WTC11 (cell line): ENCODE measurements around the gene PHC1. TPM values are rescaled to one million over a fixed set of nuclear protein-coding genes. Genes with fewer than 3 reads are reported as not detected.

Experiments used
- ATAC-seq: fragments of 200-7000 bp; cut with Tn5 transposase; 2 replicates; pipeline ENCODE4 v1.10.0; 2021; ENCODE audit warnings: mild to moderate bottlenecking, moderate library complexity
- CTCF ChIA-PET: fragments of 300-600 bp; sonication (Branson Sonifier 250); formaldehyde crosslinking; loops from one replicate; lab custom pipeline; 2021; ENCODE audit warnings: antibody characterized with exemption; lab: Charles Lee
- POLR2A ChIA-PET: fragments of 350-600 bp; sonication (Branson Sonifier 250); formaldehyde crosslinking; loops from one replicate; lab custom pipeline; 2021; ENCODE audit warnings: antibody characterized with exemption; lab: Charles Lee
- DNase-seq: peaks from one replicate; pipeline ENCODE4 v3.0.0; 2021; ENCODE audit warnings: low spot score
- H3K27ac Mint-ChIP-seq: 2 replicates; pipeline ENCODE4 v1.8.0; 2021; ENCODE audit warnings: mixed read lengths
- H3K27me3 Mint-ChIP-seq: 2 replicates; pipeline ENCODE4 v1.8.0; 2021; ENCODE audit warnings: low read depth, mild to moderate bottlenecking, moderate library complexity, mixed read lengths
- H3K36me3 Mint-ChIP-seq: 2 replicates; pipeline ENCODE4 v1.8.0; 2021; ENCODE audit warnings: mixed read lengths
- H3K4me1 Mint-ChIP-seq: 2 replicates; pipeline ENCODE4 v1.8.0; 2022; ENCODE audit warnings: mixed read lengths
- H3K4me3 Mint-ChIP-seq: 2 replicates; pipeline ENCODE4 v1.8.0; 2021; ENCODE audit warnings: mild to moderate bottlenecking, moderate library complexity, mixed read lengths
- H3K9me3 Mint-ChIP-seq: 2 replicates; pipeline ENCODE4 v1.8.0; 2021; ENCODE audit warnings: mixed read lengths
- CREM ChIP-seq: sonication (generic); formaldehyde crosslinking; IDR thresholded peaks from 2 replicates; pipeline ENCODE4 v1.8.1; 2022; ENCODE audit warnings: mild to moderate bottlenecking, missing genetic modification reagents, moderate library complexity
- NR1H2 ChIP-seq: sonication (generic); formaldehyde crosslinking; IDR thresholded peaks from 2 replicates; pipeline ENCODE4 v1.9.0; 2021; ENCODE audit warnings: mild to moderate bottlenecking, moderate library complexity, missing genetic modification reagents
- NR3C1 ChIP-seq: sonication (generic); formaldehyde crosslinking; conservative IDR thresholded peaks from 2 replicates; pipeline ENCODE4 v1.8.1; 2023; ENCODE audit warnings: low read depth, mild to moderate bottlenecking, missing genetic modification reagents
- OVOL2 ChIP-seq: fragments of 250-450 bp; sonication (Bioruptor Pico); IDR thresholded peaks from 2 replicates; pipeline ENCODE4 v1.9.0; 2021; ENCODE audit warnings: mild to moderate bottlenecking, borderline replicate concordance
- PRRX2 ChIP-seq: fragments of 250-450 bp; sonication (Bioruptor Pico); IDR thresholded peaks from 2 replicates; pipeline ENCODE4 v1.8.0; 2021; ENCODE audit warnings: mild to moderate bottlenecking
- RORB ChIP-seq: fragments of 250-450 bp; sonication (Bioruptor Pico); IDR thresholded peaks from 2 replicates; pipeline ENCODE4 v1.9.0; 2021; ENCODE audit warnings: mild to moderate bottlenecking
- ZNF263 ChIP-seq: sonication (generic); formaldehyde crosslinking; IDR thresholded peaks from 2 replicates; pipeline ENCODE4 v1.8.1; 2022; ENCODE audit warnings: low read depth, mild to moderate bottlenecking, moderate library complexity, missing genetic modification reagents
- total RNA-seq: library from RNA; stranded (reverse); gene quantifications from 3 replicates; pipeline ENCODE4 v1.2.3, GENCODE V29; 2021
- TF ChIP-seq, protein P1 (sequence below): sonication (generic); formaldehyde crosslinking; IDR thresholded peaks from 2 replicates; pipeline ENCODE4 v1.8.0; 2022; ENCODE audit warnings: mild to moderate bottlenecking, missing genetic modification reagents
- TF ChIP-seq, protein P2 (sequence below): sonication (generic); formaldehyde crosslinking; IDR thresholded peaks from 2 replicates; pipeline ENCODE4 v1.8.0; 2023; ENCODE audit warnings: mild to moderate bottlenecking, missing genetic modification reagents
- TF ChIP-seq, protein P3 (sequence below): sonication (generic); formaldehyde crosslinking; IDR thresholded peaks from 2 replicates; pipeline ENCODE4 v1.8.1; 2023; ENCODE audit warnings: mild to moderate bottlenecking, missing genetic modification reagents
- TF ChIP-seq, protein P4 (sequence below): sonication (generic); formaldehyde crosslinking; IDR thresholded peaks from 2 replicates; pipeline ENCODE4 v1.8.1; 2023; ENCODE audit warnings: mild to moderate bottlenecking, missing genetic modification reagents
- TF ChIP-seq, protein P5 (sequence below): fragments of 250-450 bp; sonication (Bioruptor Pico); IDR thresholded peaks from 2 replicates; pipeline ENCODE4 v1.9.0; 2021; ENCODE audit warnings: mild to moderate bottlenecking, borderline replicate concordance
- TF ChIP-seq, protein P6 (sequence below): sonication (generic); formaldehyde crosslinking; IDR thresholded peaks from 2 replicates; pipeline ENCODE4 v1.8.1; 2022; ENCODE audit warnings: low read depth, mild to moderate bottlenecking, moderate library complexity, missing genetic modification reagents, borderline replicate concordance
- TF ChIP-seq, protein P7 (sequence below): sonication (generic); formaldehyde crosslinking; conservative IDR thresholded peaks from 2 replicates; pipeline ENCODE4 v1.8.1; 2023; ENCODE audit warnings: mild to moderate bottlenecking, low read depth, missing genetic modification reagents, moderate library complexity
- TF ChIP-seq, protein P8 (sequence below): sonication (generic); formaldehyde crosslinking; IDR thresholded peaks from 2 replicates; pipeline ENCODE4 v1.8.1; 2022; ENCODE audit warnings: mild to moderate bottlenecking, missing genetic modification reagents, moderate library complexity, borderline replicate concordance
- TF ChIP-seq, protein P9 (sequence below): sonication (generic); formaldehyde crosslinking; IDR thresholded peaks from 2 replicates; pipeline ENCODE4 v1.8.0; 2022; ENCODE audit warnings: mild to moderate bottlenecking, missing genetic modification reagents

PHC1 gene
- total RNA-seq, 1 experiment from 2014 or later: 733 TPM

DNA sequence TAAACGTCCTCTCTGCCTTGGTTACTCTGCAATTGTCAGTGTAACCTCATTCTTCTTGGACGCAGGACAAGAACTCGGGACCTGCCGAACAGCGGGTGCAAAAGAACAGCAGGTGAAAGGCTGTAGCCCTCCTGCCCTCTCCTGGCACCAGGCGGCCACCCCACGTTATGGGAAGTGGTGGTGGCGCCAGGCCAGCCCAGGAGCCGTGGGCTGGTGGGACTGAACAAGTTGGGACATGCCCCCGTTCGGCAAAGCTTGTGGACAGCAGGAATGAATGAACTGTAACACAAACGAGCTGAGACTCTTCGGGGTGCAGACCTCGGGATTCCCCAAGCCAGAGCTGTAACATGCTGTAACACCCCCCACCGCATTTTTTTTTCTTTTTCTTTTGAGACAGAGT is 41.8 kb downstream of the PHC1 start (continued):
- TF ChIP-seq, protein P1, sequence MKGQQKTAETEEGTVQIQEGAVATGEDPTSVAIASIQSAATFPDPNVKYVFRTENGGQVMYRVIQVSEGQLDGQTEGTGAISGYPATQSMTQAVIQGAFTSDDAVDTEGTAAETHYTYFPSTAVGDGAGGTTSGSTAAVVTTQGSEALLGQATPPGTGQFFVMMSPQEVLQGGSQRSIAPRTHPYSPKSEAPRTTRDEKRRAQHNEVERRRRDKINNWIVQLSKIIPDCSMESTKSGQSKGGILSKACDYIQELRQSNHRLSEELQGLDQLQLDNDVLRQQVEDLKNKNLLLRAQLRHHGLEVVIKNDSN (CRISPR knock-in tag): no peak
- TF ChIP-seq NR3C1 (no peak), NR1H2 (CRISPR knock-in tag) (no peak), PRRX2 (no peak), OVOL2 (CRISPR knock-in tag) (no peak), ZNF263 (CRISPR knock-in tag) (no peak), RORB (CRISPR knock-in tag) (no peak)
- TF ChIP-seq, protein P2, sequence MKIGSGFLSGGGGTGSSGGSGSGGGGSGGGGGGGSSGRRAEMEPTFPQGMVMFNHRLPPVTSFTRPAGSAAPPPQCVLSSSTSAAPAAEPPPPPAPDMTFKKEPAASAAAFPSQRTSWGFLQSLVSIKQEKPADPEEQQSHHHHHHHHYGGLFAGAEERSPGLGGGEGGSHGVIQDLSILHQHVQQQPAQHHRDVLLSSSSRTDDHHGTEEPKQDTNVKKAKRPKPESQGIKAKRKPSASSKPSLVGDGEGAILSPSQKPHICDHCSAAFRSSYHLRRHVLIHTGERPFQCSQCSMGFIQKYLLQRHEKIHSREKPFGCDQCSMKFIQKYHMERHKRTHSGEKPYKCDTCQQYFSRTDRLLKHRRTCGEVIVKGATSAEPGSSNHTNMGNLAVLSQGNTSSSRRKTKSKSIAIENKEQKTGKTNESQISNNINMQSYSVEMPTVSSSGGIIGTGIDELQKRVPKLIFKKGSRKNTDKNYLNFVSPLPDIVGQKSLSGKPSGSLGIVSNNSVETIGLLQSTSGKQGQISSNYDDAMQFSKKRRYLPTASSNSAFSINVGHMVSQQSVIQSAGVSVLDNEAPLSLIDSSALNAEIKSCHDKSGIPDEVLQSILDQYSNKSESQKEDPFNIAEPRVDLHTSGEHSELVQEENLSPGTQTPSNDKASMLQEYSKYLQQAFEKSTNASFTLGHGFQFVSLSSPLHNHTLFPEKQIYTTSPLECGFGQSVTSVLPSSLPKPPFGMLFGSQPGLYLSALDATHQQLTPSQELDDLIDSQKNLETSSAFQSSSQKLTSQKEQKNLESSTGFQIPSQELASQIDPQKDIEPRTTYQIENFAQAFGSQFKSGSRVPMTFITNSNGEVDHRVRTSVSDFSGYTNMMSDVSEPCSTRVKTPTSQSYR (CRISPR knock-in tag): no peak
- TF ChIP-seq, protein P3, sequence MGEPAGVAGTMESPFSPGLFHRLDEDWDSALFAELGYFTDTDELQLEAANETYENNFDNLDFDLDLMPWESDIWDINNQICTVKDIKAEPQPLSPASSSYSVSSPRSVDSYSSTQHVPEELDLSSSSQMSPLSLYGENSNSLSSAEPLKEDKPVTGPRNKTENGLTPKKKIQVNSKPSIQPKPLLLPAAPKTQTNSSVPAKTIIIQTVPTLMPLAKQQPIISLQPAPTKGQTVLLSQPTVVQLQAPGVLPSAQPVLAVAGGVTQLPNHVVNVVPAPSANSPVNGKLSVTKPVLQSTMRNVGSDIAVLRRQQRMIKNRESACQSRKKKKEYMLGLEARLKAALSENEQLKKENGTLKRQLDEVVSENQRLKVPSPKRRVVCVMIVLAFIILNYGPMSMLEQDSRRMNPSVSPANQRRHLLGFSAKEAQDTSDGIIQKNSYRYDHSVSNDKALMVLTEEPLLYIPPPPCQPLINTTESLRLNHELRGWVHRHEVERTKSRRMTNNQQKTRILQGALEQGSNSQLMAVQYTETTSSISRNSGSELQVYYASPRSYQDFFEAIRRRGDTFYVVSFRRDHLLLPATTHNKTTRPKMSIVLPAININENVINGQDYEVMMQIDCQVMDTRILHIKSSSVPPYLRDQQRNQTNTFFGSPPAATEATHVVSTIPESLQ (CRISPR knock-in tag): no peak
- TF ChIP-seq, protein P4, sequence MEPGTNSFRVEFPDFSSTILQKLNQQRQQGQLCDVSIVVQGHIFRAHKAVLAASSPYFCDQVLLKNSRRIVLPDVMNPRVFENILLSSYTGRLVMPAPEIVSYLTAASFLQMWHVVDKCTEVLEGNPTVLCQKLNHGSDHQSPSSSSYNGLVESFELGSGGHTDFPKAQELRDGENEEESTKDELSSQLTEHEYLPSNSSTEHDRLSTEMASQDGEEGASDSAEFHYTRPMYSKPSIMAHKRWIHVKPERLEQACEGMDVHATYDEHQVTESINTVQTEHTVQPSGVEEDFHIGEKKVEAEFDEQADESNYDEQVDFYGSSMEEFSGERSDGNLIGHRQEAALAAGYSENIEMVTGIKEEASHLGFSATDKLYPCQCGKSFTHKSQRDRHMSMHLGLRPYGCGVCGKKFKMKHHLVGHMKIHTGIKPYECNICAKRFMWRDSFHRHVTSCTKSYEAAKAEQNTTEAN (CRISPR knock-in tag): no peak
- TF ChIP-seq, protein P5, sequence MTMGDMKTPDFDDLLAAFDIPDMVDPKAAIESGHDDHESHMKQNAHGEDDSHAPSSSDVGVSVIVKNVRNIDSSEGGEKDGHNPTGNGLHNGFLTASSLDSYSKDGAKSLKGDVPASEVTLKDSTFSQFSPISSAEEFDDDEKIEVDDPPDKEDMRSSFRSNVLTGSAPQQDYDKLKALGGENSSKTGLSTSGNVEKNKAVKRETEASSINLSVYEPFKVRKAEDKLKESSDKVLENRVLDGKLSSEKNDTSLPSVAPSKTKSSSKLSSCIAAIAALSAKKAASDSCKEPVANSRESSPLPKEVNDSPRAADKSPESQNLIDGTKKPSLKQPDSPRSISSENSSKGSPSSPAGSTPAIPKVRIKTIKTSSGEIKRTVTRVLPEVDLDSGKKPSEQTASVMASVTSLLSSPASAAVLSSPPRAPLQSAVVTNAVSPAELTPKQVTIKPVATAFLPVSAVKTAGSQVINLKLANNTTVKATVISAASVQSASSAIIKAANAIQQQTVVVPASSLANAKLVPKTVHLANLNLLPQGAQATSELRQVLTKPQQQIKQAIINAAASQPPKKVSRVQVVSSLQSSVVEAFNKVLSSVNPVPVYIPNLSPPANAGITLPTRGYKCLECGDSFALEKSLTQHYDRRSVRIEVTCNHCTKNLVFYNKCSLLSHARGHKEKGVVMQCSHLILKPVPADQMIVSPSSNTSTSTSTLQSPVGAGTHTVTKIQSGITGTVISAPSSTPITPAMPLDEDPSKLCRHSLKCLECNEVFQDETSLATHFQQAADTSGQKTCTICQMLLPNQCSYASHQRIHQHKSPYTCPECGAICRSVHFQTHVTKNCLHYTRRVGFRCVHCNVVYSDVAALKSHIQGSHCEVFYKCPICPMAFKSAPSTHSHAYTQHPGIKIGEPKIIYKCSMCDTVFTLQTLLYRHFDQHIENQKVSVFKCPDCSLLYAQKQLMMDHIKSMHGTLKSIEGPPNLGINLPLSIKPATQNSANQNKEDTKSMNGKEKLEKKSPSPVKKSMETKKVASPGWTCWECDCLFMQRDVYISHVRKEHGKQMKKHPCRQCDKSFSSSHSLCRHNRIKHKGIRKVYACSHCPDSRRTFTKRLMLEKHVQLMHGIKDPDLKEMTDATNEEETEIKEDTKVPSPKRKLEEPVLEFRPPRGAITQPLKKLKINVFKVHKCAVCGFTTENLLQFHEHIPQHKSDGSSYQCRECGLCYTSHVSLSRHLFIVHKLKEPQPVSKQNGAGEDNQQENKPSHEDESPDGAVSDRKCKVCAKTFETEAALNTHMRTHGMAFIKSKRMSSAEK (CRISPR knock-in tag): no peak
- TF ChIP-seq, protein P6, sequence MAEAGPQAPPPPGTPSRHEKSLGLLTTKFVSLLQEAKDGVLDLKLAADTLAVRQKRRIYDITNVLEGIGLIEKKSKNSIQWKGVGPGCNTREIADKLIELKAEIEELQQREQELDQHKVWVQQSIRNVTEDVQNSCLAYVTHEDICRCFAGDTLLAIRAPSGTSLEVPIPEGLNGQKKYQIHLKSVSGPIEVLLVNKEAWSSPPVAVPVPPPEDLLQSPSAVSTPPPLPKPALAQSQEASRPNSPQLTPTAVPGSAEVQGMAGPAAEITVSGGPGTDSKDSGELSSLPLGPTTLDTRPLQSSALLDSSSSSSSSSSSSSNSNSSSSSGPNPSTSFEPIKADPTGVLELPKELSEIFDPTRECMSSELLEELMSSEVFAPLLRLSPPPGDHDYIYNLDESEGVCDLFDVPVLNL (CRISPR knock-in tag): no peak

DNA sequence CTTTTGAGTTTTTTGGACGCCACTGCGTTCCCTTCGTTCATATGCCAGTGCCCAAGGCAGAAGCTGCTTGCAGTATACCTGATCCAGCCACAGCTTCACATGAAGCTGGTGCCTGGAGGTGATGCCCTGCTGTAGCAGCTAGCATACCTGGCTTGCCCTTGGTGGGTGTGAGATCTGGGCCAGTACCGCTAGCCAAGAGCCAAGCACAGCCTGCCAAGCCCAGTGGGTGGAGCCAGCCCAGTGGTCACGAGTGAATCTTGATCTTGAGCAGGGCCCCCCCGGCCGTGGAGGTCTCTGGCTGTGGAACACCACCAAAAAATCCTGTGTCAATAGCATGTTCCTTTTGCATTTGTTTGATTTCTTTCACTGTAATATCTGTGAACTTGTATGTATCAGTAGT is 42.5 kb downstream of the PHC1 start:
- peaks cover 55% of the 10 kb centered on the region for H3K36me3 Mint-ChIP-seq
- no peak for ATAC-seq
- CTCF ChIA-PET: no interaction called here
- TF ChIP-seq NR3C1 (no peak), ZNF263 (CRISPR knock-in tag) (no peak), CREM (CRISPR knock-in tag) (no peak)
- TF ChIP-seq, protein P7, sequence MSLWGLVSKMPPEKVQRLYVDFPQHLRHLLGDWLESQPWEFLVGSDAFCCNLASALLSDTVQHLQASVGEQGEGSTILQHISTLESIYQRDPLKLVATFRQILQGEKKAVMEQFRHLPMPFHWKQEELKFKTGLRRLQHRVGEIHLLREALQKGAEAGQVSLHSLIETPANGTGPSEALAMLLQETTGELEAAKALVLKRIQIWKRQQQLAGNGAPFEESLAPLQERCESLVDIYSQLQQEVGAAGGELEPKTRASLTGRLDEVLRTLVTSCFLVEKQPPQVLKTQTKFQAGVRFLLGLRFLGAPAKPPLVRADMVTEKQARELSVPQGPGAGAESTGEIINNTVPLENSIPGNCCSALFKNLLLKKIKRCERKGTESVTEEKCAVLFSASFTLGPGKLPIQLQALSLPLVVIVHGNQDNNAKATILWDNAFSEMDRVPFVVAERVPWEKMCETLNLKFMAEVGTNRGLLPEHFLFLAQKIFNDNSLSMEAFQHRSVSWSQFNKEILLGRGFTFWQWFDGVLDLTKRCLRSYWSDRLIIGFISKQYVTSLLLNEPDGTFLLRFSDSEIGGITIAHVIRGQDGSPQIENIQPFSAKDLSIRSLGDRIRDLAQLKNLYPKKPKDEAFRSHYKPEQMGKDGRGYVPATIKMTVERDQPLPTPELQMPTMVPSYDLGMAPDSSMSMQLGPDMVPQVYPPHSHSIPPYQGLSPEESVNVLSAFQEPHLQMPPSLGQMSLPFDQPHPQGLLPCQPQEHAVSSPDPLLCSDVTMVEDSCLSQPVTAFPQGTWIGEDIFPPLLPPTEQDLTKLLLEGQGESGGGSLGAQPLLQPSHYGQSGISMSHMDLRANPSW (CRISPR knock-in tag): no peak
- TF ChIP-seq, protein P8, sequence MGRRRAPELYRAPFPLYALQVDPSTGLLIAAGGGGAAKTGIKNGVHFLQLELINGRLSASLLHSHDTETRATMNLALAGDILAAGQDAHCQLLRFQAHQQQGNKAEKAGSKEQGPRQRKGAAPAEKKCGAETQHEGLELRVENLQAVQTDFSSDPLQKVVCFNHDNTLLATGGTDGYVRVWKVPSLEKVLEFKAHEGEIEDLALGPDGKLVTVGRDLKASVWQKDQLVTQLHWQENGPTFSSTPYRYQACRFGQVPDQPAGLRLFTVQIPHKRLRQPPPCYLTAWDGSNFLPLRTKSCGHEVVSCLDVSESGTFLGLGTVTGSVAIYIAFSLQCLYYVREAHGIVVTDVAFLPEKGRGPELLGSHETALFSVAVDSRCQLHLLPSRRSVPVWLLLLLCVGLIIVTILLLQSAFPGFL (CRISPR knock-in tag): no peak
- TF ChIP-seq, protein P9, sequence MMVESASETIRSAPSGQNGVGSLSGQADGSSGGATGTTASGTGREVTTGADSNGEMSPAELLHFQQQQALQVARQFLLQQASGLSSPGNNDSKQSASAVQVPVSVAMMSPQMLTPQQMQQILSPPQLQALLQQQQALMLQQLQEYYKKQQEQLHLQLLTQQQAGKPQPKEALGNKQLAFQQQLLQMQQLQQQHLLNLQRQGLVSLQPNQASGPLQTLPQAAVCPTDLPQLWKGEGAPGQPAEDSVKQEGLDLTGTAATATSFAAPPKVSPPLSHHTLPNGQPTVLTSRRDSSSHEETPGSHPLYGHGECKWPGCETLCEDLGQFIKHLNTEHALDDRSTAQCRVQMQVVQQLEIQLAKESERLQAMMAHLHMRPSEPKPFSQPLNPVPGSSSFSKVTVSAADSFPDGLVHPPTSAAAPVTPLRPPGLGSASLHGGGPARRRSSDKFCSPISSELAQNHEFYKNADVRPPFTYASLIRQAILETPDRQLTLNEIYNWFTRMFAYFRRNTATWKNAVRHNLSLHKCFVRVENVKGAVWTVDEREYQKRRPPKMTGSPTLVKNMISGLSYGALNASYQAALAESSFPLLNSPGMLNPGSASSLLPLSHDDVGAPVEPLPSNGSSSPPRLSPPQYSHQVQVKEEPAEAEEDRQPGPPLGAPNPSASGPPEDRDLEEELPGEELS: no peak

More for the DNA sequence above, 42.5 kb downstream of the PHC1 start:
- peak overlapping the region; percentile 63; the same call in 1 of the 2 replicates for H3K27ac Mint-ChIP-seq
- no peak for DNase-seq
- no peak overlapping the region for H3K4me3 Mint-ChIP-seq
- H3K4me1 Mint-ChIP-seq: peaks cover 10% of the 10 kb centered on the region
- POLR2A ChIA-PET: no interaction called here
- no peaks in the 10 kb centered on the region for H3K27me3 Mint-ChIP-seq
- peaks cover 28% of the 10 kb centered on the region for H3K9me3 Mint-ChIP-seq
